ENCODE measurements around the gene CSTA. TPM values are rescaled to one million over a fixed set of nuclear protein-coding genes. Genes with fewer than 3 reads are reported as not detected.
A peak's percentile ranks its signal among the peaks of the same experiment; 100 is the strongest.

CSTA gene, protein sequence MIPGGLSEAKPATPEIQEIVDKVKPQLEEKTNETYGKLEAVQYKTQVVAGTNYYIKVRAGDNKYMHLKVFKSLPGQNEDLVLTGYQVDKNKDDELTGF
- total RNA-seq, result 10 to 100 TPM in 5 of 6 donors, 1 to 10 TPM in 1; 6.0 to 40.5 (median 16.4) TPM

DNA sequence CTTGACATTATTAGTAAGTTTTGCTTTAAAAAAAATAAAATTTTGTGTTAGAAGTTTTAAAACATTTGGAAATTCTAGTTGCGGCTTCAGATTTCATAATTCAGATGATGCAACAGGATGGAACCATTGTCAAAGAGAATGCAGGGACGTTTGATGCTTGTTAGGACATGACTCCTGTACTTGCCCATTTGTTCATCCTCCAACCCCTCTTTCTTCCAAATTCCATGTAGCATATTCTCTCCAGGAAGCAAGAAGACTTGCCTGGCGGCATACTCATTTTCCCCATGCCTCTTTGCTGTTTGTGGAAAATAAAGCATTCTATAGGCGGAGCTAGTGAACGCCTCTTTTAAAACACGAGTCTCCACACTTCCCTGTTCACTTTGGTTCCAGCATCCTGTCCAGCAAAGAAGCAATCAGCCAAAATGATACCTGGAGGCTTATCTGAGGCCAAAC lies at the start of gene CSTA:
Gene CSTA (plus strand): TSS at position 378 of the 453 bp plus-strand sequence. CDS start 45 bp downstream, at position 423.
- WGBS, 2 donors, result 38 to 45% methylated on average over 6 of the region's 6 CpGs
- TF ChIP-seq POLR2A (IDR thresholded peaks at IDR 0.05), result peak in 1 of 4 donors; percentile 32
- TF ChIP-seq POLR2AphosphoS5 (IDR thresholded peaks at IDR 0.05), result no peak
- Histone ChIP-seq H3K36me3 (no peaks in the 10 kb centered on the region), H3K9me3 (peaks cover 0 to 4% (median 0%) of the 10 kb centered on the region in 4 donors), H3K27me3 (no peaks in the 10 kb centered on the region), H3K4me1 (no peaks in the 10 kb centered on the region), H3K27ac (peak within 1 kb of the TSS in 3 of 4 donors; percentile 27 to 56 (median 49)), H3K4me3 (peak within 1 kb of the TSS in 3 of 4 donors; percentile 15 to 41 (median 33))
- ATAC-seq (ENCODE audit: low FRiP score in 2 of 2) (peak in 1 of 2 donors; percentile 55), DNase-seq (no peak)

DNA sequence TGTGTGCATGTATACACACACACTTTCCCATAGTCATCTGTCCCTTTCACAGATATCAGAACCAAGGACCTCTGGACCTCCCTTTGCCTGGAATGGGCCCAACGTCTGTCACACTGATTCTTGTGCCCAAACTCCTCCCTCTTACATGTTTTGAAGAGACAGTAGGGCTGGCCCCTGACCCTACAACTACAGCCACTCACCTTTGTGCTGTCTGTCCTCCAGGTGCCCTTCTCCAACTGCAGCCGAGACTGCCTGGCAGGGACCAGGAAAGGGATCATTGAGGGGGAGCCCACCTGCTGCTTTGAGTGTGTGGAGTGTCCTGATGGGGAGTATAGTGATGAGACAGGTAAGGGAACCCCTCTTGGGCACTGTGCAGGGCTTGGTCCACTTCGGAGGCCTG lies 43.2 kb upstream of the CSTA start:
- H3K27me3 ChIP-seq, result no peaks in the 10 kb centered on the region
- no peak for DNase-seq
- H3K4me3 ChIP-seq, result no peak overlapping the region
- no peaks in the 10 kb centered on the region for H3K4me1 ChIP-seq
- H3K27ac ChIP-seq, result no peak overlapping the region
- no peak for TF ChIP-seq POLR2AphosphoS5 (IDR thresholded peaks at IDR 0.05)
- no peak for TF ChIP-seq EP300 (IDR thresholded peaks at IDR 0.05)
- no peak for TF ChIP-seq POLR2A (IDR thresholded peaks at IDR 0.05)
- TF ChIP-seq, protein P1, sequence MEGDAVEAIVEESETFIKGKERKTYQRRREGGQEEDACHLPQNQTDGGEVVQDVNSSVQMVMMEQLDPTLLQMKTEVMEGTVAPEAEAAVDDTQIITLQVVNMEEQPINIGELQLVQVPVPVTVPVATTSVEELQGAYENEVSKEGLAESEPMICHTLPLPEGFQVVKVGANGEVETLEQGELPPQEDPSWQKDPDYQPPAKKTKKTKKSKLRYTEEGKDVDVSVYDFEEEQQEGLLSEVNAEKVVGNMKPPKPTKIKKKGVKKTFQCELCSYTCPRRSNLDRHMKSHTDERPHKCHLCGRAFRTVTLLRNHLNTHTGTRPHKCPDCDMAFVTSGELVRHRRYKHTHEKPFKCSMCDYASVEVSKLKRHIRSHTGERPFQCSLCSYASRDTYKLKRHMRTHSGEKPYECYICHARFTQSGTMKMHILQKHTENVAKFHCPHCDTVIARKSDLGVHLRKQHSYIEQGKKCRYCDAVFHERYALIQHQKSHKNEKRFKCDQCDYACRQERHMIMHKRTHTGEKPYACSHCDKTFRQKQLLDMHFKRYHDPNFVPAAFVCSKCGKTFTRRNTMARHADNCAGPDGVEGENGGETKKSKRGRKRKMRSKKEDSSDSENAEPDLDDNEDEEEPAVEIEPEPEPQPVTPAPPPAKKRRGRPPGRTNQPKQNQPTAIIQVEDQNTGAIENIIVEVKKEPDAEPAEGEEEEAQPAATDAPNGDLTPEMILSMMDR (IDR thresholded peaks at IDR 0.05), result no peak
- H3K36me3 ChIP-seq, result no peaks in the 10 kb centered on the region
- WGBS, 2 donors, result 70 to 74% methylated on average over 2 to 3 of the region's 3 CpGs
- ATAC-seq (ENCODE audit: low FRiP score in 2 of 2), result no peak
- H3K9me3 ChIP-seq, result no peaks in the 10 kb centered on the region

DNA sequence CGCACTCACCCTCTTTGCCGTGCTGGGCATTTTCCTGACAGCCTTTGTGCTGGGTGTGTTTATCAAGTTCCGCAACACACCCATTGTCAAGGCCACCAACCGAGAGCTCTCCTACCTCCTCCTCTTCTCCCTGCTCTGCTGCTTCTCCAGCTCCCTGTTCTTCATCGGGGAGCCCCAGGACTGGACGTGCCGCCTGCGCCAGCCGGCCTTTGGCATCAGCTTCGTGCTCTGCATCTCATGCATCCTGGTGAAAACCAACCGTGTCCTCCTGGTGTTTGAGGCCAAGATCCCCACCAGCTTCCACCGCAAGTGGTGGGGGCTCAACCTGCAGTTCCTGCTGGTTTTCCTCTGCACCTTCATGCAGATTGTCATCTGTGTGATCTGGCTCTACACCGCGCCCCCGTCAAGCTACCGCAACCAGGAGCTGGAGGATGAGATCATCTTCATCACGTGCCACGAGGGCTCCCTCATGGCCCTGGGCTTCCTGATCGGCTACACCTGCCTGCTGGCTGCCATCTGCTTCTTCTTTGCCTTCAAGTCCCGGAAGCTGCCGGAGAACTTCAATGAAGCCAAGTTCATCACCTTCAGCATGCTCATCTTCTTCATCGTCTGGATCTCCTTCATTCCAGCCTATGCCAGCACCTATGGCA lies 41.1 kb upstream of the CSTA start:
- Histone ChIP-seq H3K27me3 (no peaks in the 10 kb centered on the region), H3K9me3 (no peaks in the 10 kb centered on the region), H3K36me3 (no peaks in the 10 kb centered on the region), H3K4me1 (no peaks in the 10 kb centered on the region), H3K4me3 (no peak overlapping the region), H3K27ac (no peak overlapping the region)
- TF ChIP-seq POLR2AphosphoS5 (IDR thresholded peaks at IDR 0.05), result no peak
- TF ChIP-seq POLR2A (IDR thresholded peaks at IDR 0.05), result no peak
- TF ChIP-seq, protein P1 (IDR thresholded peaks at IDR 0.05), result no peak
- TF ChIP-seq EP300 (IDR thresholded peaks at IDR 0.05), result no peak
- peak in 1 of 2 donors; percentile 52 for DNase-seq
- ATAC-seq (ENCODE audit: low FRiP score in 2 of 2), result no peak
- WGBS, 2 donors, result 93% methylated on average over 21 of the region's 22 CpGs

DNA sequence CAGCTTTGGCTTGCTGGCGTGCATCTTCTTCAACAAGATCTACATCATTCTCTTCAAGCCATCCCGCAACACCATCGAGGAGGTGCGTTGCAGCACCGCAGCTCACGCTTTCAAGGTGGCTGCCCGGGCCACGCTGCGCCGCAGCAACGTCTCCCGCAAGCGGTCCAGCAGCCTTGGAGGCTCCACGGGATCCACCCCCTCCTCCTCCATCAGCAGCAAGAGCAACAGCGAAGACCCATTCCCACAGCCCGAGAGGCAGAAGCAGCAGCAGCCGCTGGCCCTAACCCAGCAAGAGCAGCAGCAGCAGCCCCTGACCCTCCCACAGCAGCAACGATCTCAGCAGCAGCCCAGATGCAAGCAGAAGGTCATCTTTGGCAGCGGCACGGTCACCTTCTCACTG lies 40.6 kb upstream of the CSTA start:
- 92 to 100% methylated on average over 5 to 20 of the region's 20 CpGs for WGBS, 2 donors
- DNase-seq, result peak in 1 of 2 donors; percentile 64
- H3K4me1 ChIP-seq, result no peaks in the 10 kb centered on the region
- H3K36me3 ChIP-seq, result no peaks in the 10 kb centered on the region
- H3K4me3 ChIP-seq, result no peak overlapping the region
- H3K9me3 ChIP-seq, result no peaks in the 10 kb centered on the region
- no peaks in the 10 kb centered on the region for H3K27me3 ChIP-seq
- no peak for TF ChIP-seq POLR2A (IDR thresholded peaks at IDR 0.05)
- no peak overlapping the region for H3K27ac ChIP-seq
- no peak for ATAC-seq (ENCODE audit: low FRiP score in 2 of 2)

DNA sequence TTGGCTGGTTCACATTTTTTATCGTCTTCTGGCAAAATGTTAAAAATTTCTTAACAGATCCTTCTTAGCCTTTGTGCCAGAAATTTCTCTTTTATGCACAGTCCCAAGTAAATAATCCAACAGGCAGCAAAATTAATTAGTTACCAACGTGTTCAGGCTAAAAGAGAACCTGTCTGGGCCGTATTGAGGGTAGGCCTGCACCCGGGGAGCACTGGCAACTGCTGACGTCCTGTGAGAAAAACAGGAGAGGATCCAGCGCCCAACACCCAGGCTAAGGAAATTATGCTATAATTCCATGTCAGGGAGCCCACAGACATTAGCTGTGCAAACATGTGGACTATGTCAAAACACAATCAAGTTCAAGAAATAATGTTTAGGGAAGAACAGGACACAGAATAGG lies 30.7 kb upstream of the CSTA start:
- DNase-seq (no peak), ATAC-seq (ENCODE audit: low FRiP score in 2 of 2) (no peak)
- Histone ChIP-seq H3K4me3 (no peak overlapping the region), H3K36me3 (no peaks in the 10 kb centered on the region), H3K4me1 (peaks cover 0 to 16% (median 7%) of the 10 kb centered on the region in 4 donors), H3K27ac (peak overlapping the region in 2 of 4 donors; percentile 28 to 56), H3K9me3 (no peaks in the 10 kb centered on the region), H3K27me3 (no peaks in the 10 kb centered on the region)
- 38 to 51% methylated on average over 6 of the region's 6 CpGs for WGBS, 2 donors
- no peak for TF ChIP-seq POLR2A (IDR thresholded peaks at IDR 0.05)
- TF ChIP-seq EP300 (IDR thresholded peaks at IDR 0.05), result no peak
- no peak for TF ChIP-seq POLR2AphosphoS5 (IDR thresholded peaks at IDR 0.05)
- TF ChIP-seq, protein P1 (IDR thresholded peaks at IDR 0.05), result no peak
